HG02981 (cell line): Measurements from ENCODE around the gene LOXHD1.

Experiments used
- ATAC-seq: cut with Tn5 transposase; IDR thresholded peaks from one replicate; pipeline ENCODE4 v1.9.1; 2021; ENCODE audit warnings: mild to moderate bottlenecking, moderate library complexity; ENCODE audit not compliant: unreplicated experiment

LOXHD1 gene

DNA sequence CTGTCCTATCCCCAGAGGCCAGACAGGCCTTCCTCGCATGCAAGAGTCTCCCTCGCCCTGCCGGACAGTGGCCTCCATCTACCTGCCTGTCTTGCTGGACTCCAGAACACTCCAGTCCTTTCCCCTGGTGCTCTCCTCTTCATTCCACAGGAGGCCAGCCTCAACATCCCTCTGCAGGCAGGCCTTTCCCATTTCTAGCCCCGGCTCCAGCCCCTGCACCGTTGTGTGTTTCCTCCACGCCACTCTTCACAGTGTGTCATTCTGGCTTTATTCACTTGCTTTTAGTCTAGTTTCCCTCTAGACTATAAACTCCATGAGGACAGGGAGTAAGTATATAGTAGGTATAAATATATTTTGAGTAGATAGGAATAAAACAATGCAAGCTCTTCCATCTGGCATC is 81.2 kb downstream of the LOXHD1 start:
- ATAC-seq = no peak

DNA sequence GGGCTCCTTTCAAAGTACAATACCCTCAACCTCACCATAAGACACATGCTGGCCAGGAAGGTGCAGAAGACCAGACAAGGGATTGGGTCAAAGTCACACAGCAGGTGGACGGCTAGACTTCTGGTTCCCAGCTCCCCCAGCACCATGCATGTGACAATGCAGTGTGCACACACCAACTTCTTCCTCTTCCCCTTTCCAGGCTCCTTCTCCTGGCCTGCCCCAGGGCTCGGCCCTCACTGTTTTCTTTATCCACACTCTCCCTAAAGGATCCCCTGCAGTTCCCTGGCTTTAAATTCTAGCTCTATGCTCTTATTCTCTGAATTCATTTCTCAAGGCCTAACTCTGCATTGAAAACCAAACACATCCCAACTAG is 82.3 kb downstream of the LOXHD1 start:
- no peak for ATAC-seq

DNA sequence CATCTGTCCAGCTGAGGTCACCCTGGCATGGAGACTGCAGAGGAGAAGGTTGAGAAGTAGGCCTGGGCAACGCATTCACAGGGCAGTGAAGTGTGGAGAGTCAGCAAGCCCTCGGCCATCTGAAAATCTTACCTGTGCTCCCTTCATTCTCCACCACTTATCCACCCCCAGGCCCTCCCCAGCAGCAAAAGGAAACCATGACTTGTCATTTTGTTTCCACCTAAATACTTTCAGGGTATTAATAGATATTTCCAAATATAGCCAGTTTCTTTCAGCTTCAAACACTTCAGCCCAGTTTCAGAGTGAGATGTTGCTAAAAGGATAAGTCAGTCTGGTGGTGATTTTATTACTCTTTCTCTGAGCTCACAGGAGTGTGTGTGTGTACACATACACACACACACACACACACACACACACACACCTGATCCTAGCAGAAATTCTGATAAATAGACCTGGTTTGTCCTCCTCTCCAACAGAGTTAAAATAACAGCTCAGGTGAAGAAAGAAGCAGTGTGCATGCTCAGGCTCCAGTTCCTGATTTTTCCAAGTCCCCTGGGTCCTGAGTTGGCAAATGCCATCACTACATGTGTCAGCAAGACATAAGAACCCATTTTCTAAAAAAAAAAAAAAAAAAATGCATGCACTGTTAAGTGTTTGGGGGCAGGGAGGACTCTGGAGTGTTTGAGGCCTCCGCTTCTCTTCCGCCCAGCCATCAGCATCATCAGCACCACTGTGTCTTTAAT is 82.8 kb downstream of the LOXHD1 start:
- ATAC-seq = no peak

DNA sequence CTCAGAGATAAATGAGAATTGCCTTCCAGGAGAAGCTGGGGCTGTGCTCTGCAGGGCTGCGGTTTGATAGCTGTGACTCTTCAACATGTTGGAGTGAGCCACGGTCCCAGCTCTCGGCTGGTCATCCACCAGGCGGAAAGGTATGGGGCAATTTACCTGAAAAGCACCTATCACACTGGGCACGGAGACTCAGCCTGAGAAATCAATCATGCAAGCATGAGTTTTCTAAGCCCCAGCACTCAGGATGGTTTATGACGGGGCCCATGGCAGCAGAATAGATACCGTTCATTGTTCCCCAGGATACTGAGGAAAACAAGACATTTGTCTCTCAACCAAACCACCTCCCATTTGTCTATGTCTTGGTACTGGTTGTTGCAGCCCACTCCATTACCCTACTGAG is 83.9 kb downstream of the LOXHD1 start:
- ATAC-seq = no peak

DNA sequence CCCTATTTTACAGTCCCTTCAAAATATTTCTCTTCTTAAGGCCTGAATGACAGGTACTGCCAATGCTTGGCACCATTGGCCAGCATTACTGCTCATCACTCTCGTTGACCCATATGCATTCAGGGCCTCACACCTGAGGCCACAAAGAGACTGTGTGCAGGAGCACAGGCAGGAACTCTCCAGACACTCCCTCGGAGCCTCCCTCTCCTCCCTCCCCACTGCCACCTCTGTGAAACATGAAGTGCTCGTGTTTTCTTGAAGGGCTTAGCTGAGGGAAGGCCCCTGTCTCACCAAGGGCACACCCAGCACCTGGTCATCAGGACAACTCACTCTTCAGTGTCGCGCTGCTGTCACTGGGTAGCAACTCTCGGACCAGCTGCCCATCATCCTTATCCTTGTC is 85.3 kb downstream of the LOXHD1 start:
- no peak for ATAC-seq

DNA sequence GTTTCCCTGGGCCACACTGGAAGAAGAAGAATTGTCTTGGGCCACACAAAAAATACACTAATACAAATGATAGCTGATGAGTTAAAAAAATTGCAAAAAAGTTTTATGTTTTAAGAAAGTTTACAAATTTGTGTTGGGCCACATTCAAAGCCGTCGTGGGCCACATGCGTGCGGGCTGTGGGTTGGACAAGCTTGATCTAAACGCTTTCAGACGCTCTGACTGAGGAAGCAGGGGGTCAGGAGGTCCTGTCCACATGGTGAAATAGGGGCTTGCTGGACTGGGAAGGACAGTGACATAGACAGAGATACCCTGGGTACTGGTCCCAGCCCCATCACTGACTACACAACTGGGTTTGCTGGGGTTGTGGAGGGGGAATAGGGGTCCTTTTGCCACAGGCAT is 86.4 kb downstream of the LOXHD1 start:
- no peak for ATAC-seq

DNA sequence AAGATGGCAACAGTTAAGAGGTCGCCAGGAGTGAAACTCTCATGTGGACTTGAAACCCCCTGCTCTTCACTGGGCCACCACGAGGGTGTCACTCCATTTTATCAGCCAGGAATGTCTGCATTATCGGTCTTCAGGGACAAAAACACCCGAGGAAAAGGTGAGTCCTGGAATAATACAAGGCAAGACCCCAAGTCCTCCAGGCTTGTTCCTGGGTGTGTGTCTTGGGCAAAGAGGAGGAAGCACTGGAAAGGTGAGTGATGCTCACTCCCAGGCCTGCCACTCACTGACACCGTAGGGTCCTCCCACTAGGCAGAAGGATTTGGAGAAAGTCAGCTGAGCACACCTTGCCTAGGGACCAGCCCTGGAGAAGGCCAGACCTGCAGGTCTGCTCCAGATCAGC is 86.9 kb downstream of the LOXHD1 start:
- ATAC-seq = no peak

DNA sequence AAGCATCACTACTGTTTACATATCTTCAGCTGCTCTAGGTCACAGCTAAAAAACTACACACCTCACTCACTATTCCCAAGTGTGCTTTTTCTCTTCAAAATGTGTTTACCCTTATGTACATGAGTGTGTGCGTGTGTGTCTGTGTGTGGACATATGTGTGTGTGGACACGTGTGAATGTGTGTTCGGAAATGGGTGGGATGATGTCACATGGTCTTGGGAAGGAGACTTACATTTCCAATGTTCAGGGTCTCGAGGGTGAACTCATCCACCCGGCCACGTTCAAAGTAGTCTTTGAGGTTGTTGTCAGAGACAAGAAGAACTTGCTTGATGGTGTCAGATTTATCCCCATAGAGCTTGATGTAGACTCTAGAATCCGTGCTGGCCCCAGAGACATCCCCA is 87.8 kb downstream of the LOXHD1 start:
- ATAC-seq = no peak

DNA sequence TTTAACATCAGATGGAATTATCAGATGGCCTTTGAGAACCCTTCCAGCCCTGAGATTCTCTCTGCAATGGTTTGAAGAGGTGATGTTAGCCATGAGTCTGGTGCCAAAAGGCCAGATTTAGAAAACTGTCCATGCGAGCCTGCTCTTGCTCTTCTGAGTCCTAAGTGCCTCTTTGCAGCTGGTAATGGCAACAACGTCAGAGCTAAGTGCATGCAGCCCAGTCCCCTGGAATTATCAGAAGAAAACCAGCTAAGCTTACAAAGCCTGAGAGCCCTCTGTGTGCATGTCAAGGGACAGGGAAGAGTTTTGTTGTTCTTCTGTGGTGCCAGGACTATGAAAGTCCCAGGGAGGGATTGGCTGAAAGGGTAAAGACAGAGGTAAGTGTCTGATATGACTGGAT is 89.8 kb downstream of the LOXHD1 start:
- no peak for ATAC-seq

DNA sequence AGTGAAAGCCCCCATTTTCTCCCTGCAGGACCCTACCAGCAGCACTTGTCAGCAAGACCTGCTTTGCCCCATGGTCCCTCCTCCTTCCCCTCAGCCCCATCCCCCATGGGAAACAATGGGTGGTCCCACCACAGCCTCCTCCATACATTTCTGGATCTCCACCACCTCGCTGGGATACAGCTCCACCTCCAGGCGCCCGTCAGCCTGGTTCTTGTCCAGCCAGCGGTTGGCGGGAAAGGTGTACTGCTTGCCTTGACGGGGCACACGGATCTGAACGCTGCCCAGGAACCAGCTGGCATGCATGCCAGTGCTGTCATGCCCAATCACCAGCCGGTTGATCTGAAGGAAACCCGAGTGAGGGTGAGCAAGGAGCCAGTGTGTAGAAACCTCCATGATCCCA is 90.9 kb downstream of the LOXHD1 start:
- ATAC-seq = no peak

DNA sequence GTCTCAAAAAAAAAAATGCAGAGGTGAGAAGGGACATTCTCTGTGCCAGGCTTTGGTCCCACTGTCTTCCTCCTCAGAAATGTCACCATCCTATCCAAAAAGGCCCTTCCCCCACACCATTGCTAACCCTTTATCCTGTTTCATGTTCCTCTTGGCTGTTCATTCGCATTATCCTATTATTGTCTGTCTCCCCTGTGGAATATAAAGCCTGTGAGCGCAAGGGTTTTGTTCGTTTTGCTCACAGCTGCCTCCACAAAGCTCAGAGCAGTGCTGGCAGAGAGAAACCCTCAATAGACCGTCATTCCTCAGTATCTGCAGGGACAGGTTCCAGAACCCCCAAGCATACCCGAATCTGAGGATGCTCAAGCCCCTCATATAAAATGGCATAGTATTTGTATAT is 91.8 kb downstream of the LOXHD1 start:
- ATAC-seq = no peak

DNA sequence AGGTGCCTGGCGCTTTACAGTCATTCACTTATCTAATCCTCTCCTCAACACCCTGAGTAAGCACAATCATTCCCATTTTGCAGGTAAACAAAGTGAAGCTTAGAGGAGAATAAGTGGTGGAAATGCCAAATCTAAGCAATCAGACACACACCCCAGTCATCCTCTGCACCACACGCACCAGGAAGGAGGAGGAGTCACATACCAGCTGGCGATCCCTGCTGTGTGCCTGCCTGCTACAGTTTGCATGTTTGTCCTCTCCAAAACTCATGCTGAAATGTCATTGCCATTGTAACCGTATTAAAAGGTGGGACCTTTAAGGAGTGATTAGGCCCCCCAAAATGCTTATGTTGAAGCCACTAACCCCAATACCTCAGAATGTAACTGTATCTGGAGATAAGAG is 93.7 kb downstream of the LOXHD1 start:
- ATAC-seq = no peak

DNA sequence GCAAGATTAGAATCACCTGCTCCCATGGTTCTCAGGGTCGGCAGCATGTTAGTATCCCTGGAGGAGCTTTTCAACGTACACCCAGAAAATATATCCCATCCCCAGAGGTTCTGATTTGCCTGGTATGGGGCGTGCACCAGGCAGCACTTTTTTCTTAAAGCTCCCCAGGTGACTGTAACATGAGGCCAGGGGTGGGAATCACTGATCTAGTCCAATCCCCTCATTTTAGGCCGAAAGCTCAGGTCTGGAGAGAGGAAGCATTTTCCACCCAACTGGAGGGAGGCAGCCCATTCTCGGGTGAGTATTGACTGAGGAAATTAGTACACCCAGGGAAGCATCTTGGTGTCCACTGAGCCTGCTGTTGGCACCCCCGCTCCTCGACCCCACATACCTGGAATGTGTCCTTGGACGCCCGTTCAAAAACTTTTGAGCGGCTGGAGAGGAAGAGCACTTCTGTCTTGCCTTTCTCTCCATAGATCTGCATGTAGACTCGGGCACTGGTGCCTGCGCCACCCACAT is 94.3 kb downstream of the LOXHD1 start:
- ATAC-seq = no peak

DNA sequence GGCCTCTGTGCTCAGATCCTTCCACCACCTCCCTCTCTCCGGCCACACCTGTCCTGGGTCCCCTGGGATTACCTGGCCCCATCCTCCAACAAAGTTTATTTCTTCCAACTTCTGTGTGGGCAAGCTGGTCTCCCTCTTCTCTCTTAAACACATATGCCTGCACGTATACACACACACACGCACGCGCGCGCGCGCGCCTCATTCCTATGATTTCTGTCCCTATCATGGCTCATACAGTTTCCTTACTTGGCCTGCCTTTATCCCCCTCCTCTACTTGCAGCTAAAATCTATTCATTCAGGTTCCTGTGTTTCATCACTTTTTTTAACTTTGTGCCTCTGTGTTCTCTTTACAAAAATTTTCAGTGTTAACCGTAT is 96.4 kb downstream of the LOXHD1 start:
- ATAC-seq = no peak

DNA sequence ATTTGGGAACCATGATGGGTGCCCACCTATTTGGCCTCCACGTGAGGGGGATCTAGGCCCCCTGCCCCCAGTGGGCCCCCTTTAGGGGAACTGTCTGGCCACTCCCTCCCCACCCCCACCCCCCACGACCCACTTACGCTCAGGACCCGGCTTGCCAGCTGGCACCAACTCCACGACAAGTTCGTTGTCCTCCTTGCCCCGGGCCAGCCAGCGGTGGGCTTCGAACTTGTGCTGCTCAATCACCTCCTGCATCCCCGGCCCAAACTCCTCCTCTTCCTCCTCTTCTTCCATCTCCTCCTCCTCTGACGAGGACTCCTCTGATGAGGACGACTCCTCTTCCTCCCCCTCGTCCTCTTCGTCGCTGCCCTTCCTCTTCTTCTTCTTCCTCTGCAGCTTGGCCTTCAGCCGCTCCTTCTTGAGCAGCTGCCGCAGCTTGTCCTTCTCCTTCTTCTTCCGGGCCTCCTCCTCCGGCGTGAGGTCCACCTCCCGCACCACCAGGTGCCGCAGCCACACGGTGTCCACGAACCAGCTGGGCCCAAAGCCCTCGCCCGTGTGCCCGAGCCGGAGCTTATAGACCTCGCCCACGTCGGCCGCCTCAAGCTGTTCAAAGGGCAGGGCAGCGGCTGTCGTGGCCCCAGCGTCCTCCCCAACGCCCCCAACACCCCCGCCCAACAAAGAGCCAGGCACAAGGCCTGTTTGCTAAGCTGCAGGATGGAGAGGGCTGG is 96.9 kb downstream of the LOXHD1 start:
- ATAC-seq = no peak

DNA sequence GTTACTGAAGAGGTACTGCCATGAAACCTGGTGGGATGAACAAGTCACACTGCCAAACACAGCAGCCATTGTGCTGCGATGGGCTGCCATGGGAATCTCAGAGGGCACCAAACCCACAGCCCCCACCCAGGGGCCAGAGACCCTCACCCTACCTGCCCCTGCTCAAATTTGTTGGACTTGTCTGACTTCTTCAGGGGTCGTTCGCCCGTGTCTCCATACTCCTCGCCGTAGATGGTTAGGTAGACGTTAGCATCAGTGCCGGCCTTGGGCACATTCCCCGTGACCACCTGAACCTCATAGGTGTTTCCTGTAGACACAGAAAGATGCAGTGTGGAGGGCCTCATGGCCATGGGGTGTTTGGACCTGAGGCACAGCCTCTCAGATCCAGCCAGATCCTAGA is 97.7 kb downstream of the LOXHD1 start:
- no peak for ATAC-seq

DNA sequence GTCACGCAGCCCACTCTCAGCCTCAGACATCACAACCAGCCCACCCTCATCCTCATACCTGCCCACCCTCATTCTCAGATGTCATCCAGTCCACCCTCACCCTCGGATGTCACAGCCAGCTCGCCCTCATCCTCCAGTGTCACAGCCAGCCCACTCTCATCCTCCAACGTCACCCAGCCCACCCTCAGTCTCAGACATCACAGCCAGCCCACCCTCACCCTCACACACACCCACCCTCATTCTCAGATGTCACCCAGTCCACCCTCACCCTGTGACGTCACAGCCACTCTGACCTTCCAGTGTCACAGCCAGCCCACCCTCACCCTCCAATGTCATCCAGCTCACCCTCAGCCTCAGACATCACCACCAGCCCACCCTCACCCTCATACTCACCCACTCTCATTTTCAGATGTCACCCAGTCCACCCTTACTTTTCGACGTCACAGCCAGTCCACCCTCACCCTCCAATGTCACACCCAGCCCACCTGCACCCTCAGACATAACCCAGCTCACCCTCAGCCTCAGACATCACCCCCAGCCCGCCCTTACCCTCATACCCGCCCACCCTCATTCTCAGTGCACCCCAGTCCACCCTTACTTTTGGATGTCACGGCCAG is 100.3 kb downstream of the LOXHD1 start:
- ATAC-seq = no peak

DNA sequence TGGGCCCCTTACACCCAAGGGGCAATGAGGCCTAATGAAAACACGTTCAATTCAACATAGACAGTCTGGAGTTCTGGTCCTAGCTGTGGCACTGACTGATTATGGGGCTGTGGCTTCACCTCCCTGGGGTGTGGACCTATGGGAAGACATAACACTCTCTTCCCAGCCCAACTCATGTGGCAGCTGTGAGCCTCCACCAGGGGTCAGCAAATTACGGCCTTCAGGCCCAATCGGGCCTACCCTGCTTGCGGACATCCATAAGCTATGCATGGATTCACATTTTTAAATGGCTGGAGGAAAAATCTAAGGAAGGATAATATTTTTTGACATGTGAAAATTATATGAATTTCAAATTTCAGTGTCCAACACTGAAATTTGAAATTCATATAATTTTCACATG is 101.3 kb downstream of the LOXHD1 start:
- ATAC-seq = no peak

DNA sequence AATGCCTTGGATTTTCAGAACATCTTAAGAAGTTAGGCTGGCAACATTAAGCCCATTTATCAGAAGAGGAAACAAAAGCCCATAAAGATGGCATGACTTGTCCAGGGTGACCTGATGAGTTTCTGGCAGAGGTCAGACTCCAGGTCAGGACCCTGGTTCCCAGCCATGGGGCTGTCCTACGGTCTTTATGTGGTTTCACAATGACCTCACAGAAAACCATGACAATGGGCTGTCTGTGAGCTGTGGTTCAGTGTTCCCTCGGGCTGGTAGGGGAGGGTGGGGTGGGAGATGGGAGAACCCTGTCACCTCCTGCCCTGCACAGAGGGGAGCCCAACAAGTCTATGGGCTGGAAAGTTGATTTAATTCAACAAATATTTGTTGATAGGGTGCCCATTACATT is 101.8 kb downstream of the LOXHD1 start:
- ATAC-seq = no peak

DNA sequence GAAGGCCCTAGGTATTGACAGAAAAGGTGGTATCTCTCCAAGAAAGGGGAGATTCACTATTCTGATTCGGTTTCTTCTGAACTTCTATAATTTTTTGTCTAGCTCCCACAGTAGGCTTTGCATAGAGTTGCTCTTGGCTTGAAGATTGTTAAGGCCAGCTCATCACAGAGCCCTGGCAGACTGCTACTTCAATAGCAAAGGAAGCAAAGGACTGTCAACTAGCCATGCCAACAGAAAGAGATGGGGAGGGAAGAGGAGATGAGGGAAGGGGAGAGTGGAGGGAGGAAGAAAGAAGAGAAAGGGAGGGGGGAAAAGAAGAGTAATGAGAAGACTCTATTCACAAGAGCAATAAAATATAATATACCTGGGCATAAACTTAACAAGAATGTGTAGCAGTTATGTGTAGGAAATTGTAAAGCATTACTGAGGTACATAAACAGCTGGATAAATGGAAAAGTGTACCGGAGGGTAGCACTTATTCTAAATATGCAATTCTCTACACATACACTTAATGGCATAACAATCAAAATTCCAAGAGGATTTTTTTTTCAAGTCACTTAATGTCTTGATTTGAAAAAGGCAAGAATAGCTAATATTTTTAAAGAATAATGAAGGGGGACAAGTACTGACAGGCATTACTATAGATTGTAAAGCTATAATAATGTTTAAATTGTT is 102.5 kb downstream of the LOXHD1 start:
- no peak for ATAC-seq

DNA sequence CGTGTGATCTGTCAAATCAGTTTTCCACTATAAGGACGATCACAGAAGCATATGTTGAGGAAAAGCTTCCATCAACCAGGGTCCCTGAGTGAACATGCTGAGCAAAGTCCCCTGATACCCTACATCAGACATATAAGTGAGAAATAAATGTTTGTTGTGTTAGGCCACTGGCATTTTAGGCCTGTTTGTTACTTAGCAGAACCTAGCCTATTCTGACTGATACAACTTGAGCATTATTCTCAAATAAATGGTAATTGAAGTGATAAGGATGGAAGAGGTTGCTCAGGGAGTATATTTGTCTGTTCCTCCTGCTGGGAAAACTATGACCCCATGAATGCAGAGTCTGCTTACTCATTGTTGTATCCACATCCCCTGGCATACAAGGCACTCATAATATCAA is 106.4 kb downstream of the LOXHD1 start:
- ATAC-seq = no peak

DNA sequence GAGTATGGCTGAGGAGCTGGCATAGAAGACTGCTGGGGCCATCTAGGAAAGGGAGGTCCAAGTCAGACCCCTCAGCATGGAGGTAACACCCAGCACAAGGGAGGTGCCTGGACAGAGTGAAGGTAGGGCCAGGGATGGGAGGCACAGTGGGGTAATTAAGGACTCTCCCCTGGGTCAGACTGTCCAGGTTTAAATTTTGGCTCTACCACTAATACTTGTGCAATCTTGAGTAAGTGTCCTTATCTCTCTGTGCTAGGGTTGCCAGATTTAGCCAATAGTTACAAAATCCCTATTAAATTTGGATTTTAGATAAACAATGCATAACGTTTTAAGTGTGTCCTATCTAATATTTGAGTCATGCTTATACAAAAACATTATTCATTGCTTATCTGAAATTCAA is 109.5 kb downstream of the LOXHD1 start:
- ATAC-seq = no peak
